ENCODE measurements around the gene ARHGEF37.

DNA sequence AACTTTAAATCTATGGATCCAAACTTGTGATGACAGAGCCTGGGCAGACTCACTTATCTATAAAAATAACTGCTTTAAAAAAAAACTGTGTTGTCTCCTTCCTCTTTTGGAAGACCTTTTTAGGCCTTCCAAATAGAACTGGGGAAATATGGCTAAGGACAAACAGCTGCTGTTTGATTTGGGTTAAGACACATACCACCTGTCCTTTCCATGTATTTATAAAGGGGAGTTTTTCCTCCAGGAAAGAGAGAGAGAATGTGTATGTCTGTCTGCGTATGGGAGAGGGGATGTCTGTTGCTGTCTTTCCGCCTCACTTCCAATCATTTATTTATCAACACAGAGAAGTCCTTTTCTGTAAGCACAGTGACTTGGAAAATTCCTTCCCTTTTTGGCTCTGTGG is 2.8 kb downstream of the ARHGEF37 start:
- no peak for TF ChIP-seq EZH2phosphoT487 (IDR thresholded peaks at IDR 0.05; ENCODE audit: borderline replicate concordance, low read length)
- TF ChIP-seq, protein P1, sequence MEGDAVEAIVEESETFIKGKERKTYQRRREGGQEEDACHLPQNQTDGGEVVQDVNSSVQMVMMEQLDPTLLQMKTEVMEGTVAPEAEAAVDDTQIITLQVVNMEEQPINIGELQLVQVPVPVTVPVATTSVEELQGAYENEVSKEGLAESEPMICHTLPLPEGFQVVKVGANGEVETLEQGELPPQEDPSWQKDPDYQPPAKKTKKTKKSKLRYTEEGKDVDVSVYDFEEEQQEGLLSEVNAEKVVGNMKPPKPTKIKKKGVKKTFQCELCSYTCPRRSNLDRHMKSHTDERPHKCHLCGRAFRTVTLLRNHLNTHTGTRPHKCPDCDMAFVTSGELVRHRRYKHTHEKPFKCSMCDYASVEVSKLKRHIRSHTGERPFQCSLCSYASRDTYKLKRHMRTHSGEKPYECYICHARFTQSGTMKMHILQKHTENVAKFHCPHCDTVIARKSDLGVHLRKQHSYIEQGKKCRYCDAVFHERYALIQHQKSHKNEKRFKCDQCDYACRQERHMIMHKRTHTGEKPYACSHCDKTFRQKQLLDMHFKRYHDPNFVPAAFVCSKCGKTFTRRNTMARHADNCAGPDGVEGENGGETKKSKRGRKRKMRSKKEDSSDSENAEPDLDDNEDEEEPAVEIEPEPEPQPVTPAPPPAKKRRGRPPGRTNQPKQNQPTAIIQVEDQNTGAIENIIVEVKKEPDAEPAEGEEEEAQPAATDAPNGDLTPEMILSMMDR (IDR thresholded peaks at IDR 0.05; ENCODE audit: low read depth, low read length, poor library complexity, severe bottlenecking): no peak
